Left lobe of liver (tissue), 2 donors: ENCODE results near the gene PPP1R9B. TPM values are rescaled to one million over a fixed set of nuclear protein-coding genes. Genes with fewer than 3 reads are reported as not detected.

ENCODE experiments used
- ATAC-seq: fragments of 200-7000 bp; cut with Tn5 transposase; one replicate; pipeline ENCODE4 v1.9.1; 2020; ENCODE audit warnings: mild to moderate bottlenecking, moderate library complexity
- DNase-seq: peaks from one replicate; pipeline ENCODE4 v3.0.0-alpha.2; 2020; ENCODE audit warnings: low spot score
- total RNA-seq: library from RNA; stranded (reverse); gene quantifications from one replicate; pipeline ENCODE4 v1.2.1, GENCODE V29; 2021
- donor health status: DM: no; HTN: no; CAD: no; lungs with moderate emphysema.
- donor health status: DM: no; HTN: yes; CAD: no.

The PPP1R9B gene
- total RNA-seq, 1 donor from 2014 or later, result 18.1 TPM

DNA sequence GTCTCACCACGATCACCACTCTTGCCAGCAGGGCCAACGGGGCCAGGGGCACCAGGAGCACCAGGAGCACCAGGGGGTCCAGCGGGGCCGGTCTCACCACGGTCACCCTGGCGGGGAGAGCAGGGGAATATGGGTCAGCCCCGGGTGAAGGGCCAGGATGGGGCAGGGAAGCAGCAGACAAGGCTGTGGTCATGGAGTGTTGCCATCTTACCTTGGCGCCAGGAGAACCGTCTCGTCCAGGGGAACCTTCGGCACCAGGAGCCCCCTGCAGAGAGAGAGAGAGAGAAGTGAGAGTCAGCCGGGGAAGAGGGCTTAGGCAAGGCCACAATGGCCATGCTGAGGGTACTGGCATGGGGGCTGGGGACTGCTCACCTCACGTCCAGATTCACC, 38.0 kb upstream of the PPP1R9B start:
- DNase-seq, result no peak
- no peak for ATAC-seq

DNA sequence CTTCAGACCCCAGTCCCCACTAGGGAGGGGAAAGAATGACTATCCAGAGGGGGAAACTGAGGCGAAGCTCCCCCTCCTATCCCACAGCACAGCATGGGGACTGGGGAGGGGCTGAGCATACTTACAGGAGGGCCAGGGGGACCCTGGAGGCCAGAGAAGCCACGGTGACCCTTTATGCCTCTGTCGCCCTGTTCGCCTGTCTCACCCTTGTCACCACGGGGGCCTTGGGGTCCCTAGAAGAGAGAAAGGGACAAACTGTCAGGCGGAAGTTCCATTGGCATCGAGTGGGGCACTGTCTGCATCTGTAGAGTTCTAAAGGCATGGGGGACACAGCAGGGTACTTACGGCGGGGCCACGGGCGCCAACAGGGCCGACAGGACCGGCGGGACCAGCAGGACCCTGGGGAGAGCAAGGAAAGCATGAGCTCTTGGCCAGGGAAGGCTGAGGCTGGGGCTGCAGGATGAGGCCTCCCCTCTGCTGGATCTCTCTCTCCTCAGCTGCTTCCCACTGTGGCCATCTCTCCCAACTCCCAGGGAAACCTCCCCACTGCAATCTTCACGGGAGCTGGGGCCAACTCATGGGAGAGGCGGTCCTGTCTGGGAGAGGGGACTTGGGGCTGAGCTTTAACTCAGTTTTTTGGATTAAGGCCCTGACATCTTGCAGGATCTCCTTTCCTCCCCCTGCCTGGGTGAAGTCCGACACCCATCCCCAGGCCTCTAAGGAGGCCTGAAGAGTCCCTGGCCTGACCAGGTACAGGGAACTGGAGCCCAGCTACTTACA, 37.5 kb upstream of the PPP1R9B start:
- no peak for ATAC-seq
- DNase-seq, result no peak

DNA sequence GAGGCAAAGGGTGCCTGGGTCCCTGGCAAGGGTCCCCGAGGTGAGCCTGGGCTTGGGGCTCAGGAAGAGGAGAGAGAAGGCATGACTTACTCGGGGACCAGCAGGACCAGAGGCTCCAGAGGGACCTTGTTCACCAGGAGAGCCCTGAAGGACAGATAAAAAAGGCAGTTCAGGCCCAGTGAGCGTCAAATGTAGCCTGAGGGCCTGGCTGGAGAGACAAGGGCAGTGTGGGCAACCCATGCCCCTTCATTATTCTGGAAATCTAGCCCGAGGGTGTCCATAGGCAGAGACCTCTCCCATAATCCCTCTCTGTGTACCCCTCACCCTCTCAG, 36.9 kb upstream of the PPP1R9B start:
- no peak for DNase-seq
- no peak for ATAC-seq

DNA sequence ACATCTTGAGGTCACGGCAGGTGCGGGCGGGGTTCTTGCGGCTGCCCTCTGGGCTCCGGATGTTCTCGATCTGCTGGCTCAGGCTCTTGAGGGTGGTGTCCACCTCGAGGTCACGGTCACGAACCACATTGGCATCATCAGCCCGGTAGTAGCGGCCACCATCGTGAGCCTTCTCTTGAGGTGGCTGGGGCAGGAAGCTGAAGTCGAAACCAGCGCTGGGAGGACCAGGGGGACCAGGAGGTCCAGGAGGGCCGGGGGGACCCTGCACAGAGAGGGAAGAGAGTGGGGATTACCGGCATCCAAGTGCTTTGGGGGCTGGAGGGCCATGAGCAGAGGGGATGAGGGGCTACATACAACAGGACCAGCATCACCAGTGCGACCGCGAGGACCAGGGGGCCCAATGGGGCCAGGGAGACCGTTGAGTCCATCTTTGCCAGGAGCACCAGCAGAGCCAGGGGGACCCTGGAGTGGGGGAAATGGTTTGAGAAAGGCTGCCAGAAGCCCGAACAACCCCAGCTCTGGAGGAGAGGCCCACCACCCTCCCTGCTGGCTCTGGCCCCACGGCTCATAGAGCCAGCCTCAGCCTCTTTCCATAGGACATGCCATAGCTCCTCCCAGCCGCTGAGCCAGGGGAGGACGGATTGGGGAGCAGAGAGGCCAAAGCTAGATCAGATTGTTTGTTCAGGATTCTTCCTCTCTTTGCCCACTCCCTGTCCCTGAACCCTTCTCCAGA, 36.4 kb upstream of the PPP1R9B start:
- ATAC-seq (no peak), DNase-seq (no peak)

DNA sequence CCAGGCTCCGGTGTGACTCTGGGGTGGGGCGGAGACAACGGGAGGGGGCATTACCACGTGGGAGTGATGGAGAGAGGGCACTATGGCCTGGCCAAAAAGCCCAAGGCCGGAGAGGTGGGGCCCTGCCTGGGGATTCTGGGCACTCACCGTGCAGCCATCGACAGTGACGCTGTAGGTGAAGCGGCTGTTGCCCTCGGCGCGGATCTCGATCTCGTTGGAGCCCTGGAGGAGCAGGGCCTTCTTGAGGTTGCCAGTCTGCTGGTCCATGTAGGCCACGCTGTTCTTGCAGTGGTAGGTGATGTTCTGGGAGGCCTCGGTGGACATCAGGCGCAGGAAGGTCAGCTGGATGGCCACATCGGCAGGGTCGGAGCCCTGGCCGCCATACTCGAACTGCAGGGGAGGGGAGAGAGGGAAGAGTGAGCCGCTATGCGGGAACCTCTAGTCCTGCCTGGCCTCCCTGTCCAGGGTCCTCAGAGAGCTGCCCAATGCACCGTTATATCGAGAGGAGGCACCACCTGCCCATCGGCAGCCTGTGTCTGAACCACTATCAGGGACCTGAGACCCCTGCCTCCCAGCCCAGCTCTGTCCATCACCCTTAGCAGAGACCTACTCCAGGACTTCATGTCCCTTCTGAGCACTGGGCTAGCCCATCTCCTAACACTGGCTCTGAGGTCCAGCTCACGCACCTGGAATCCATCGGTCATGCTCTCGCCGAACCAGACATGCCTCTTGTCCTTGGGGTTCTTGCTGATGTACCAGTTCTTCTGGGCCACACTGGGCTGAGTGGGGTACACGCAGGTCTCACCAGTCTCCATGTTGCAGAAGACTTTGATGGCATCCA, 35.4 kb upstream of the PPP1R9B start:
- DNase-seq (no peak), ATAC-seq (no peak)

DNA sequence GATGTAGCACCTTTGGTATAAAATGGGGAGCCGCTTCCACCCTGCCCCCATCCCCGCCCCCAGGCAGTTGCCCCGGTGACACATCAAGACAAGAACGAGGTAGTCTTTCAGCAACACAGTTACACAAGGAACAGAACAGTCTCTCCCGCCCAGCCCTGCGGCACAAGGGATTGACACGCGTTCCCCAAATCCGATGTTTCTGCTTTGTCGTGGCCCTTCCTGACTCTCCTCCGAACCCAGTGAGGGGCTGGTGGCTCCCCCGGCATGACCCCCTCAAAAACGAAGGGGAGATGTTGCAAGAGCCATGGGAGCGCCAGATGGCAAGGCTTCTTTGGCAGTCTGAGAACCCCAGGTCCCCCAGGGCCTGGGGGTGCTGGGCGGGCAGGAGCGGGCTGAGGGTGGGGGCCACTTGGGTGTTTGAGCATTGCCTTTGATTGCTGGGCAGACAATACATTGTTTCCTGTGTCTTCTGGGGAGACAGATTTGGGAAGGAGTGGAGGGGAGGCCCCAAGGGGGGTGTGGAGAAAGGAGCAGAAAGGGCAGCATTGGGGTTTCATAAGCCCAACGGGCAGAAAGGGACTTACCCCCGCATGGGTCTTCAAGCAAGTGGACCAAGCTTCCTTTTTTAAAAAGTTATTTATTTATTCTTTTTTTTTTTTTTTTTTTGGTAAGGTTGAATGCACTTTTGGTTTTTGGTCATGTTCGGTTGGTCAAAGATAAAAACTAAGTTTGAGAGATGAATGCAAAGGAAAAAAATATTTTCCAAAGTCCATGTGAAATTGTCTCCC, 34.3 kb upstream of the PPP1R9B start:
- DNase-seq, result no peak

DNA sequence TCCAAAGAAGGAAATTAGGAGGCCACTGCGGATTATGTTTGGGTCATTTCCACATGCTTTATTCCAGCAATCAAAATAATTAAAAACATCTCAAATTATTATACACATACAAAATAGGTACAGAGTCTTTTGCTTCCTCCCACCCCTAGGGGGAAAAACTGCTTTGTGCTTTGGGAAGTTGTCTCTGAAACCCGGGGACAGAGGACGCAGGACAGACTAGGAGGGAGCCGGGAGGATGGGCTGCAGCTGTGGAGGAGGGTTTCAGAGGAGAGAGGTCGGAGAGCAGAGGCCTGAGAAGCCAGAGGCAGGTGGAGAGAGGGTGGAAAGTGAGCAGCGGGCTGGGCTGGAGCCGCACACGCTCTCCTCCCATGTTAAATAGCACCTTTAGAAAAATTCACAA, 33.6 kb upstream of the PPP1R9B start:
- ATAC-seq (no peak), DNase-seq (no peak)

More for the DNA sequence above, 34.3 kb upstream of the PPP1R9B start:
- ATAC-seq, result no peak

DNA sequence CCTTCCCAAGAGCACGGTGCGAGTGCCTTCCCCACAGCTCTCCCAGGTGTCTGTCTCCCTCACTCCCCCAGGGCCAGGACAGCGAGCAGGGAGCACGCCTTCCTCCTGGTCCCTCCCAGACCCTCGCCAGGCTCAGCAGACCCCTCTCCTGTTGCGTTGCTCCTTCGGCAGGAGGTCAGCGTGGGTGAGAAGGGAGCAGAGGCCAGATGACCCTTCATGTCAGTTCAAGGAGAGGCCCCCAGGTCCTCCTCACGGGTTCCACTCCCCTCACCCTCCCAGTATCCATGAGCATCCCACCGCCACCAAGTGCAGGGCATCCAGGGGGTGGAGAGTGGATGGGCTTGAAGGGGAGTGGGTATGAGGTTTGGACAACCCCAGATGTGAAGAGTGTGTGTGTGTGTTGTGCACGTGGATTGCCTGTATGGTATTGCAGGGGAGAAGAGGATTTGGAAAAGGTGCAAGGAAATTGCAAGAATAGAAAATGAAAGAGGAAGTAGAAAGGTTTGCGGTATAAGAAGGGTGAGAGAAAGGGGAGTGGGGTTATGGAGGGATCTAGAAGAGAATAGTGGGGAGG, 33.0 kb upstream of the PPP1R9B start:
- no peak for DNase-seq

DNA sequence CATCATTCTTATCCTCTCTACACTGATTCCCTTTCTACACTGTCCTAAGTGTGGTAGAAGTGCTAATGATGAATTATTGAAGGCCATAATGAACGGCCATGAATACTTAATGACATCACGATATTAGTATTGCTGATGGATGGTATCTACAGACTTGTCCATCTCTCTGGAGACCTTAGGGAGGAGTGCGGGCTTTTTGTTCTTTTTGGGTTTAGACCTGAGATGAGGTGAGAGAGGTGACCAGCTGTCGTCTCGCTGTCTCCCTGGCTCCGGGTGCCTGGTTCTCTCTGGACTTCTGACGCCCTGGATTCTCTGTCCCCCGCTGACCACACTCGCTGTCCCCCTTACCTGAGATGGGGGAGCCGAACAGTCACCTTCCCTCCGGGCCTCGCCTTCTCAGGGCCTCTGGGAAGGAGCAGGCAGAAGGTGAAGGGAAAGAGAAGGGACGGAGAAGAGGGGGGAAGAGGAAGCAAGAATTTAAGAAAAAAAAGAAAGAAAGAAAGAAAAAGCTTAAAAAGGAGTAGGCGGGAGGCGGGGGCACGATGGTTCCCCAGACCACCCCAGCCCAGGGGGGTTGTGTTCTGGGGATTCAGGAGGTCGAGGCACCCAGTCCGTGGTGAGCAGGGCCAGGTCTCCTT, 32.4 kb upstream of the PPP1R9B start:
- DNase-seq (no peak), ATAC-seq (no peak)

More for the DNA sequence above, 33.0 kb upstream of the PPP1R9B start:
- ATAC-seq, result no peak

DNA sequence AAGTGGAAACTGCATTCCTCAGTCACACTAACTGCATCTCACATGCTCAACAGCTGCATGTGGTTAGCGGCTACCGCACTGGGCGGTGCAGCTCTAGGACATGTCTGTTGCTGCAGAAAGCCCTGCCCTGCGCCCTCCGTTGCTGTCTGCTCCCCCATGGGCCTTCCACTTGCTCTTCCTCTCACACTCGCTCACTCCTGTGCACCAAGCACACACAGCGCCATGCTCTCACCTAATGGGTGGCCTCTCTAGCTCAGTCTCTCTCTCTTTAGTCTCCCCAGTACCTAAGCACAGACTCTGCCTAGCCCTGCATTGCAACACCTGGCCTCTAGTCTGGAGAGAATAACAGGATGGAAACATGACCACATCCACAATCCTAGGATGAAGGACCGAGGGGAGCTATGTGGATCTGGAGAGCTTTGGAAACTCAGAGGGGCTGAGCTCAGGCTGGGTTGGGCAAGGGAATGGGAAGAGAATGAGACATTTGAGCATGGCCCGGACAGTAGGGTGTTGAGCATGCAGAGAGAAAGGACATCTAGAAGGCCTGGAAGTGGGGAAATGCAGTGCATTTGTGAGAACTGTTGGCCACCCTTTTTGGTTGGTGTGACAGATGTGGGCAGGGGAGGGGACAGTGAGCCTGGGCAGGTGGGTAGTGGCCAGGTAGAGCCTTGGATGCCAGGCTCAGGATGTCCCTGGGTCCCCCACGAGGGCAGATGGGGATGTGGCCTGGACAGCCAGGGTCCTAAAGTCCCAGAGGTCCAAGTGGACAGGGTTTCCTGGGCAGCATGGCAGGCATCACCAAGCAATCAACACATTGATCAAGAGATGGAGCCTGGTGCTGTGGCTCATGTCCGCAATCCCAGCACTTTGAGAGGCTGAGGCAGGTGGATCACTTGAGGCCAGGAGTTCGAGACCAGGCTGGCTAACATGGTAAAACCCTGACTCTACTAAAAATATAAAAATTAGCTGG, 31.4 kb upstream of the PPP1R9B start:
- ATAC-seq (no peak), DNase-seq (no peak)

DNA sequence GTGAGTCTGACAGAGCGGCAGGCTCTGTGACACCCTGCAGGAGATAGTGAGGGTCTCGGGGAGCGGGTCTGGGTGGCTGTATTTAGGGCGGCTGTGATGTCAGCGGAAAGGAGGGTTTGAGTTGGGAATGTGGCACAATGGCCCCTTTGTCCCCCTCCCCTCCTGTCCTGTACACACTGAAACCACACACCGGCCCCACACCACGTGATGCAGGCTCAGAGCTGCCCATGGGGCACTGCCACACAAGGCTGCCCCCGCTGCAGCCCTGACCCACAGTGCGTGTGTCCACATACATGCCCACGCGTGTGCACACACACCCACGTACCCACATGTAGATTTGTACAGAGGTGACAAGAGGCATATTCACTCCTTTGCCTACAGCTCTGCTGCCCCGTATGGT, 30.7 kb upstream of the PPP1R9B start:
- ATAC-seq (no peak), DNase-seq (no peak)

DNA sequence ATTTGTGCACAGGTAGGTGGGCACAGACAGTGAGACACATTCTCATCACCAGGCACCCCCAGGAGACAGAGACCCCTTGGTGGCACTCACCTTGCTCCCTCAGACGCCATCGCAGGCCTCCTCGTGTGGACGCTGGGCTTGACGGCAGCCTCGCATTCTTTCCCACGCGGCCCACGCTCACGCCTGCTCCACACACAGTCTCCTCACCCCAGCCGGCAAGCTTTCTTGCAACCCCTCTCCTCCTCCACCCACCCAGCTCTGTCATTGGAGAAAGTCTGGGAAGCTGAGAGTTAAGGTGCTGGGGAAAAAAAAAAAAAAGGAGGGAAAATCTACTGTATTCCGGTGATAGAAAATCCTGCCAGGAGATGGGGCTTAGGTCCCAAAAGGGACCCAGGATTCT, 30.1 kb upstream of the PPP1R9B start:
- ATAC-seq, result no peak
- no peak for DNase-seq

DNA sequence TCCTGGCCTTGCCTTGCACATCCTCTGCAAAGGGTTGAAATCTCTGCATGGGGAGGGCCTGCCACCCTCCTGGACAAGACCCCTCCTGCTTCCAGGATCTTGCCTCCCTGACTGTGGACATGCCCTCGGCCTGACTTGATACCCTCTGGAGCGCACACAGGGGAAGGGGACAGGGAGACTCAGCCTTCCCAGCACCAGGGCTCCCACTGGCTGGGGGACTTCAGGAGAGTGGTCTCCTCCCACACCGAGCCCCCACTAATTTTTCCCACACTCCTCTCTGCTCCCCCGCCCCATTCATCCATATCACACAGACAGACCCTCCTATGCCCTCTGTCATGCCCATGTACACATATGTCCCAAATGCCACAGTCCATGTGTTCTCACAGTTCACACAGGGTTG, 29.6 kb upstream of the PPP1R9B start:
- DNase-seq (no peak), ATAC-seq (no peak)

DNA sequence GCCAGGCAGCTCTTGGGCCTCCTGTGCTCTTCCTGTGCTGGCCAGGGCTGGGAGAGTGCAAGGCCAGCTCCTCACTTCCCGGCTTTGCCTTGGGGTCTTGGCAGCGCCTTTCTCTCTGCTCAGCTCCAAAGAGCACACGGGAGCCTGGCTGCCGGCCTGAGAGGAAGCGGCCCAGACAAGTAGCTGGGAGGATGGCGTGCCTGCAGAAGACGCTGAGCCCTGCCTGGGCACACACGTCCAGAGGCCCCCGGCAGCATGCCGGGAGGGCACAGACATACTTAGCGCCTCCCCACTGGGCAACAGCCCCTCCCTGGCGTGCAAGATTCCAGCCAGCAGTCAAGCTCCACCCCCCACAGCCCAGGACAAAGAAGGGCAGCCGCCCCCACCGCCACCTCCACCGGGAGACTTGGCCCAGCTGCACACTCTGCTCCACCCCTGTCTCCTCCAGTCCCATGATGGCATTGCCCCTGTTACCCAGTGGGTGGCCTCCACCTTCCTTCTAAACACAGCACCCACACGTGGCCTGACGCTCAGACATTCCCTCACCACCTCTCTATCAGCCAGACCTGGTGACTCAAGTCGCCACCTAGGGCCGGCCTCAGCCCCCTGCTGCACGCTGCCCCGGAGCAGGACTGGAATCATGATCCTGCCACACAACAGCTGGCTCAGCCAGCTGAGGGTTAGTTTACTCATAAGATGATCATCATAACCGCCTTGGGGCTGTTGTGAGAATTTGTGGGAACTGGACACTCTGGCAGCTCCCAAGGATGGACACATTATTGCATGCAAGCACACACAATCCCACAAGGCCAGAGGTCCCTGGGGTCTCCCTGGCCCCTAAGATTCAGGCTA, 27.7 kb upstream of the PPP1R9B start:
- DNase-seq (peak; percentile 59), ATAC-seq (peak; percentile 88)

DNA sequence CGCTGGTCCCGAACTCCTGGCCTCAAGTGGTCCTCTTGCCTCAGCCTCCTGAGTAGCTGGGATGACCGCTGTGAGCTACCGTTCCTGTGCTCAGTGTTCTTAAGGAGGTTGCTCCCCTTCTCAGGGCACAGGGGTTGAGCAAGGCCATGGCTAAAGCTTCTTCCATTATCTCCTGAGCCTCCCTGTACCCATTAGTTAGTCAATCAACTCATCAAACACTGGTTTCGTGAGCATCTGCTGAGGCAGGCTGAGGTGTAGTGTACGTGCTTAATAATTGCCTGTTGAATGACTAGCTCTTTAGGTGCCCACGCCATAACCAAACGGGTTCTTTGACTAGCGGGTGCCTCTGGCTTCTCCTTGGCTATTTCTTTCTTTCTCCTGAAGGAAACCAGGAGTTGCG, 27.0 kb upstream of the PPP1R9B start:
- no peak for ATAC-seq
- no peak for DNase-seq

DNA sequence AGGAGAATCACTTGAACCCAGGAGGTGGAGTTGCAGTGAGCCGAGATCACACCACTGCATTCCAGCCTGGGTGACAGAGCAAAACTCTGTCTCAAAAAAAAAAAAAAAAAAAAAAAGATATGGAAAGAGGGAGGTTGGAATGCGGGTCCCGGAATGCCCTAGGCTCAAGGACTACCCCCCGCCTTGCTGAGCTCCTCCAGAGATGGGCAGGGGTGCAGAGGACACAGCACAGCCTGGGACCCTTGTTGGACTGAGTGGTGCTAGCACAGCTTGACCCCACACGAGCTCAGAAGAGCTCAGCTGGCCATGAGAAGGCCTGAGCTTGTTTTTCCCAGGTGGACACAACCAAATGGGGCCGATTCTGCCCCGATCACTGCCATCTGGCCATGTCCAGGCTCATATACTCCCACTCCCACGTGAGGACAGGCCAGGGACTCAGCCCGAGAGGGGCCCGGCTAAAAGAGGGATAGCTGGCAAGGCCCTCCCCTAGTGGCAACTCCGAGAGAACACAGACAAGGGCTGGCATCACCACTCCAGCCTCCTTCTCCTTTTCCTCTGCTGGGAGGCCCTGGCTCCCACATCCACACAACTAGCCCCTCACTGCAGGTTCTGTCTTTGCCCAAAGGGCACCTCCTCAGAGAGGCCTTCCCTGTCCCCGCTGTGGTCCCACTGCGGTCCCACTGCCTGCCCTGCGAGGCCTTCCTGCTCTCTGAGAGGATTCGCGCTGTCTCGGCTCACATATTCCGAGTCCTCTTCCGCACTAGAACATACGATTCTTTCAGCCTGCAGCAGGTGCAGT, 26.3 kb upstream of the PPP1R9B start:
- DNase-seq, result no peak
- no peak for ATAC-seq
